ENCODE measurements around the gene TMEM204.

DNA sequence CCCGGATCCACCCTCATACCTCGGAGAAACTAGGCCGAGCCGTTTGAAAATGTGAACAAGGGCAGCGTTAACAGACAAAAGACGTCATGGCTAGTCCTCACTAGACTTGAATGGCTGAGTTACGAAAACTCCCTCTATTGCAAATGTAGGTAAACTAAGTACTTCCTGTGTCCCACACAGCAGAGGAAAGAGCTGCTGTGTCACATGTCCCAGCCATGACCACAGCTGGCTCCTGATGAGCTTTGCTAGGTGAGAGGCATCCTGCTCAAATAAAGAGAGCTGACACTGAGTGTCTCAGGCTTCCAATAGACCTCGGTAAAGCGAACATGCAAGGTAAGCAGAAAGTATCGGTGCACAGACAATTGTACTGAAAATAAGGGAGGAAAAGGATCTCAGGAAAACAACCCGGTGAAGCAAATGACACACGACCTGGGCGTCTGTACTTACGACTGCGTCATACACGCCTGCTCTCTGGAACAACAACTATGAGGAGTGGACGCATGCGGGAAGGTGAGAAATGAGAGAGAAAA, 26.0 kb downstream of the TMEM204 start:
- no peak for TF ChIP-seq POLR2AphosphoS5 (IDR thresholded peaks at IDR 0.05)
- no peak for TF ChIP-seq CTCF (IDR thresholded peaks at IDR 0.05; ENCODE audit: poor library complexity, severe bottlenecking)
- no peak for TF ChIP-seq RAD21 (conservative IDR thresholded peaks at IDR 0.05)
- no peak for TF ChIP-seq EP300 (conservative IDR thresholded peaks at IDR 0.05; ENCODE audit: poor library complexity, severe bottlenecking)

All from neural cell (in vitro differentiated cells).